GM18520 (cell line): ENCODE data around the gene SLC6A9.

ENCODE experiments used
- ATAC-seq: cut with Tn5 transposase; IDR thresholded peaks from one replicate; pipeline ENCODE4 v1.9.1; 2021; ENCODE audit not compliant: unreplicated experiment

The SLC6A9 gene

GRCh38 chr1:43949678-43950077, 81.6 kb downstream of the SLC6A9 start:
- ATAC-seq: no peak

DNA sequence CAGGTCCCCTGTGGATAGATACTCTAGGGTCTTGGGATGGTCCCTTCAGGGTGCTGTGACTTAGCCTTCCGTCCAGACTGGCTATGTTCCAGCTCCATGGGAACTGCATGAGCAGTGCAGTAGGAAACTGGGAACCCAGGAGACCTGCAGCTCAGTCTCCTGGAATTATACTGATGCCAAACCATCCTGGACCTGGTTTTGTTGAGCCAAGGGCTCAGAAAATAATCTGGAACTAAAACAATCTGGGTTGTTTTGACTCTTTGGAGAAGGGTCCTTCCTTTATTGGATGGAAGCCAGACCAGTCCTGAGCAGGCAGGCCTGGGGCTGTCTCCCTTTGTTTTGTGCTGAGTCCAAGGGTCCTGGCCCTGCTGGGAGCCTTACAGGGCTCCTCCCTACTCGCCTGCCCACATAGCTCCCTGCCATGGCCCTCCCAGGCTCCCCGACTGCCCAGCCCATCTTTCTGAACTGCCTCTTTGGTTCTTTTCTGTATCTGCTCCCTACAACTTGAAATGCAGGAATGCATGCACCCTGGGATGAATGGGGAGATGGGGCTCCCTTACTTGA, 83.3 kb downstream of the SLC6A9 start:
- no peak for ATAC-seq

DNA sequence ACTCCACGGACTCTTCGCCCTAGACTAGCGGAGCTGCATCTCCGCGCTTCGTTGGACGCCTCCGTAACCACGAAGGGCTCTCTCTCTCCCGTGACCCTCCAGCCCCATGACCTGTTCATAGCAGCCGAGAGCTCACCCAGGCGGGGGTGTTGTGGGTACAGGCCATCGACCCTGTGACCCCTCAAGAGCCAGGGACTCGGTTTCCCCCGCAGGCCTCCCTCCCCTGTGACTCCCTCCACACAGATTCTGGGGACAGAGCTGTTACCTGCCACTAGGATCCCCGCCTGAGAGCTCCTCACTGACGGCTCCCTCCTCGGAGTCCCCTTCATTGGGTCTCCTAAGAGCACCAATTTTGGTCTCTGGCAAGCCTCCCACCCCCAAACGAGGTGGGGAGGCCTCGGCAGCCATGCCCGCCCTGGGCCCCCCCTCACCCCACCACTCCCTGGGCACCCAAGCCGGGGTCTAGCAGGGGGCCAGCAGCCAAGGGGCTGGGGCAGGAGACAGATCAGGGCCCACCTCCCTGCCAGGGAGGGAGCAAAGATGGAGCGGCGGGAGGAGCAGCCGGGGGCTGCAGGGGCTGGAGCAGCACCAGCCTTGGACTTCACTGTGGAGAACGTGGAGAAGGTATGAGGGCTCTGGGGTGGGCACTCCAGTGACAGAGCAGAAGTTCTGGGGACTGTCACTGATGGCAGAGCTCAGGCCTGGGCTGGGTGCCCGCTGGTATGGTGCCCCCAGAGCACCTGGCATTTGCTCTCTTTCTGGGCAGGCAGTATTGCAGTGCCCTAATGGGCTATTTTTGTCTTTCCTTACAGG, 84.0 kb downstream of the SLC6A9 start:
- ATAC-seq: no peak
